ENCODE measurements around the gene PLD6.

DNA sequence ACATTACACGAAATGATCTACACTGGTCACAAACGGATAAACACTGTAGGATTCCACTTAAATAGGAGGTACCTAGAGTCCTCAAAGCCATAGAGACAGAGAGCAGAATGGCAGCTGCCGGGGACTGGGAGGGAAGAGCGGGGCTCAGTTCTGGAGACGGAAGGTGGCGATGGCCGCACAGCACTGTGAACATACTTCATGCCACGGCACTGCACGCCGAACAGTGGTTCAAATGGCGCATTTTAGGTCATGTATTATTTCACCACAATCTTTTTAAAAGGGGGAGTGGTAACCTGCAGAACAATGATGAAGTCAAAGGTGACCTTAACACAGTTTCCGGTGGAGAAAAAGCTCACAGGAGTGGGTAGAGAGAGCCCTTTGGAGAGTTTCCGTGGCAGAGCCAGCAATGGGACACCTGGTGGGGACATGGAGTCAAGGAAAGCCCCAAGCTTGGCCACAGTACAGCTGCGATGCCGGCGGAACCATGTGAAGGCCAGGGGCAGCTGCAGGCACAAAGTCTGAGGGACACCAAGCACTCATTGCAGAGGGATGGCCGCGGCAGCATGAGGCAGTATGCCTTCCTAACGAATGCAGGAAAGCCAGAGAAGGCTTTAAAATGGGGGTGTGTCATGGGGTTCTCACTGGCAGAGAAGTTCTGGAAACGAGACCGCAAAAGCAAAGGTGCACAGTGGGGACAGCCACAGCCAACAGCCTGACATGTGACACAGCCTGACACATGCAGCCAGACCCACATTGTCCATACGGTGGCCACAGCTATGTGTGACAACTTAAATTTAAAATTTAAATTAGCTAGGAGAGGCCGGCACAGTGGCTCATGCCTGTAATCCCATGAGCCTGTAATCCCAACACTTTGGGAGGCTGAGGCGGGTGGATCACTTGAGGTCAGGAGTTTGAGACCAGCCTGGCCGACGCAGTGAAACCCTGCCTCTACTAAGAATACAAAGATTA, 23.6 kb upstream of the PLD6 start:
- TF ChIP-seq, protein P1, sequence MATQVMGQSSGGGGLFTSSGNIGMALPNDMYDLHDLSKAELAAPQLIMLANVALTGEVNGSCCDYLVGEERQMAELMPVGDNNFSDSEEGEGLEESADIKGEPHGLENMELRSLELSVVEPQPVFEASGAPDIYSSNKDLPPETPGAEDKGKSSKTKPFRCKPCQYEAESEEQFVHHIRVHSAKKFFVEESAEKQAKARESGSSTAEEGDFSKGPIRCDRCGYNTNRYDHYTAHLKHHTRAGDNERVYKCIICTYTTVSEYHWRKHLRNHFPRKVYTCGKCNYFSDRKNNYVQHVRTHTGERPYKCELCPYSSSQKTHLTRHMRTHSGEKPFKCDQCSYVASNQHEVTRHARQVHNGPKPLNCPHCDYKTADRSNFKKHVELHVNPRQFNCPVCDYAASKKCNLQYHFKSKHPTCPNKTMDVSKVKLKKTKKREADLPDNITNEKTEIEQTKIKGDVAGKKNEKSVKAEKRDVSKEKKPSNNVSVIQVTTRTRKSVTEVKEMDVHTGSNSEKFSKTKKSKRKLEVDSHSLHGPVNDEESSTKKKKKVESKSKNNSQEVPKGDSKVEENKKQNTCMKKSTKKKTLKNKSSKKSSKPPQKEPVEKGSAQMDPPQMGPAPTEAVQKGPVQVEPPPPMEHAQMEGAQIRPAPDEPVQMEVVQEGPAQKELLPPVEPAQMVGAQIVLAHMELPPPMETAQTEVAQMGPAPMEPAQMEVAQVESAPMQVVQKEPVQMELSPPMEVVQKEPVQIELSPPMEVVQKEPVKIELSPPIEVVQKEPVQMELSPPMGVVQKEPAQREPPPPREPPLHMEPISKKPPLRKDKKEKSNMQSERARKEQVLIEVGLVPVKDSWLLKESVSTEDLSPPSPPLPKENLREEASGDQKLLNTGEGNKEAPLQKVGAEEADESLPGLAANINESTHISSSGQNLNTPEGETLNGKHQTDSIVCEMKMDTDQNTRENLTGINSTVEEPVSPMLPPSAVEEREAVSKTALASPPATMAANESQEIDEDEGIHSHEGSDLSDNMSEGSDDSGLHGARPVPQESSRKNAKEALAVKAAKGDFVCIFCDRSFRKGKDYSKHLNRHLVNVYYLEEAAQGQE (IDR thresholded peaks at IDR 0.05; ENCODE audit: insufficient read depth in 1 of 2, low read depth in 2 of 2, low read length in 2 of 2), result no peak
- no peak for TF ChIP-seq POLR2AphosphoS5 (IDR thresholded peaks at IDR 0.05; ENCODE audit: low read depth, low read length)
- TF ChIP-seq TAF1 (IDR thresholded peaks at IDR 0.05; ENCODE audit: borderline replicate concordance, insufficient read depth, low read length), result no peak
